ENCODE measurements around the gene COL16A1. TPM values are rescaled to one million over a fixed set of nuclear protein-coding genes. Genes with fewer than 3 reads are reported as not detected.

COL16A1 gene
- total and polyA plus RNA-seq, 2 of the 13 experiments (the other 11 are each of a cell fraction or from before 2014, with no cell fraction given): 4.3 to 12.2 TPM

DNA sequence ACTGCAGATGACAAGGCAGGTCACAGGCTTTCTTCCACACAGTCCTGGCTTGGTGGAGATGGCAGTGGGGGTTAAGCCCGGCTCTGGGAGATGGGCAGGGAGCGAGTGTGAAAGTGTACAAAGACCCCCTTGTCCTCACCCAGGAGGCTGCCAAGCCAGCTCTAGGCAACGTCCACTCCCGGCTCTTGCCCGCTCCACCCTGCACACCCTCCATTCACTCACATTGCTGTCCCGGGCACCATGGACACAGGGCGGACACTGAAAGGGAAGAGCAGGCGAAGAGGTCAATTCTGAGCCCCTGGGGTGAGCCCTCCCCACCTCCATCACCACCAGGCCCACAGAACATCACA, 8.9 kb downstream of the COL16A1 start:
- Histone ChIP-seq H3K36me3 (replicated peaks in 1 of 2; ENCODE audit: control insufficient read depth in 1 of 2, insufficient read depth in 2 of 2, low read length in 2 of 2) (no peaks in the 10 kb centered on the region; a peak in 2 of 5 replicates), H3K9me3 (ENCODE audit: low read length) (no peaks in the 10 kb centered on the region), H3K4me1 (ENCODE audit: insufficient read depth, low read length) (peaks cover 5% of the 10 kb centered on the region), H4K20me1 (ENCODE audit: insufficient read depth, low read length) (no peaks in the 10 kb centered on the region), H3K4me2 (ENCODE audit: low read depth, low read length) (no peak overlapping the region), H2AFZ (ENCODE audit: low read length) (no peak overlapping the region), H3K4me3 (replicated peaks in 1 of 3; ENCODE audit: insufficient read depth in 1 of 3, low read depth in 2 of 3, low read length in 3 of 3) (no peak overlapping the region), H3K9ac (ENCODE audit: insufficient read depth, low read depth, low read length) (no peak overlapping the region), H3K27me3 (ENCODE audit: control insufficient read depth in 1 of 2, insufficient read depth in 2 of 2, low read length in 2 of 2) (no peaks in the 10 kb centered on the region), H3K27ac (ENCODE audit: extremely low read length, insufficient read depth, low read length) (no peak overlapping the region), H3K79me2 (ENCODE audit: insufficient read depth, low read length) (no peaks in the 10 kb centered on the region)
- CTCF ChIA-PET (ENCODE audit: low intra/inter-chr PET ratio, low total read pairs): no interaction called here
- POLR2A ChIA-PET: no interaction called here
- intact Hi-C loops (cut with micrococcal nuclease; ENCODE audit: unreplicated experiment): no loop called here
- WGBS (ENCODE audit: low lambda C conversion rate): 94% methylated on average over 7 of the region's 8 CpGs
- ATAC-seq (no peak), DNase-seq (ENCODE audit: low spot score) (no peak), FAIRE-seq (no peak)
- TF ChIP-seq, protein P1, sequence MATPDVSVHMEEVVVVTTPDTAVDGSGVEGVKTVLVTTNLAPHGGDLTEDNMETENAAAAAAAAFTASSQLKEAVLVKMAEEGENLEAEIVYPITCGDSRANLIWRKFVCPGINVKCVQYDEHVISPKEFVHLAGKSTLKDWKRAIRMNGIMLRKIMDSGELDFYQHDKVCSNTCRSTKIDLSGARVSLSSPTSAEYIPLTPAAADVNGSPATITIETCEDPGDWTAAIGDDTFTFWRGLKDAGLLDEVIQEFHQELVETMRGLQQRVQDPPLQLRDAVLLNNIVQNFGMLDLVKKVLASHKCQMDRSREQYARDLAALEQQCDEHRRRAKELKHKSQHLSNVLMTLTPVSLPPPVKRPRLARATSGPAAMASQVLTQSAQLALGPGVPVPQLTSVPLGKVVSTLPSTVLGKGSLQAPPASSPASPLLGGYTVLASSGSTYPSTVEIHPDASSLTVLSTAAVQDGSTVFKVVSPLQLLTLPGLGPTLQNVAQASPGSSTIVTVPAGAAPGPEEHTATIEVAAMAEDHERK (CRISPR knock-in tag; IDR thresholded peaks at IDR 0.05; ENCODE audit: low read depth): no peak
- TF ChIP-seq GTF3A (CRISPR knock-in tag; conservative IDR thresholded peaks at IDR 0.05) (no peak), TMF1 (CRISPR knock-in tag; IDR thresholded peaks at IDR 0.05; ENCODE audit: low read depth) (no peak), ZNF484 (CRISPR knock-in tag; IDR thresholded peaks at IDR 0.05; ENCODE audit: borderline replicate concordance, low read depth) (no peak), STAT6 (CRISPR knock-in tag; IDR thresholded peaks at IDR 0.05; ENCODE audit: borderline replicate concordance) (no peak), ZNF317 (CRISPR knock-in tag; IDR thresholded peaks at IDR 0.05) (no peak), TGIF2 (CRISPR knock-in tag; IDR thresholded peaks at IDR 0.05) (no peak), BHLHE40 (IDR thresholded peaks at IDR 0.05; ENCODE audit: low read length) (no peak), ZNF446 (CRISPR knock-in tag; IDR thresholded peaks at IDR 0.05) (no peak), ZNF260 (CRISPR knock-in tag; IDR thresholded peaks at IDR 0.05; ENCODE audit: borderline replicate concordance, low read depth) (no peak), REST (IDR thresholded peaks at IDR 0.05; ENCODE audit: borderline replicate concordance in 1 of 2, low read depth in 1 of 2, low read length in 2 of 2) (no peak), ZNF326 (CRISPR knock-in tag; IDR thresholded peaks at IDR 0.05; ENCODE audit: borderline replicate concordance) (no peak), PPARG (CRISPR knock-in tag; conservative IDR thresholded peaks at IDR 0.05) (no peak)
- in situ Hi-C loops (cut with HindIII; ENCODE audit: extremely low pct_ligation_motif_present, low pct_unique_long_range_greater_than_20kb): no loop called here
- no TSS peak for BruUV-seq (replicated peaks)
